ENCODE measurements around the gene FGD3. TPM values are rescaled to one million over a fixed set of nuclear protein-coding genes. Genes with fewer than 3 reads are reported as not detected.

Gene FGD3
- total RNA-seq, 3 donors from 2014 or later (not counting 1 experiment from before 2014, with no cell fraction given): 133 to 204 (median 193) TPM

DNA sequence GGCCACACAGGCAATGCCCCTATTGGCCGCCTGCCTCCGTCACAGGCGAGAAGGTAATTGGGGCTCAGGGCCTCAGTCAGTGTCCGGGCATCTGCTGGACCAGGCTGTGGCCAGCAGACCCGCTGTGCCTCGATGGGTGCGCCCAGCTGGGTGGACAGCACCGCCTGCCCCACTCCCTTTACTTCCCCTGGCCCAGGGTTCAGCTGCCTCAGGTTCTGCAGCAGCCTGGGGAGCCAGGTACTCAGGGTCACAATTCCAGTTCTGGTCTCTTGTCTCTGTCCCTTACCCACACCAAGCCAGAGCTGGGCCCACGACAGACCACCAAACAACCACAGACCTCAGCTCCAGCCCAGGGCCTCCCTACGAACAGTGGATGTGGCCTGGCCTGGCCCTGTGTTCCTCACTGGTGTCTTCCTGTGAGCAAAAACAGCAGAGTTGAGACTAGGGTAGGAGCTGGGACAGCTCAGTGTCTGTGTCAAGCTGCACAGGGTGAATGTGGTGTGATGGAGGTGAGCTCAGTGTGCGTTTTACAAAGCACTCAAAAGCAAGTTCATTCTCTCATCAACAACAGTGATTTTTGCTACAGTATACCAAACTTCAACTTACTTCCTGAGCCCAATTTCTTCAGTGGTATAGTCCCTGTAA, 77.8 kb downstream of the FGD3 start:
- no peaks in the 10 kb centered on the region for H3K27me3 Mint-ChIP-seq (ENCODE audit: low read depth in 2 of 2)
- no peaks in the 10 kb centered on the region for H3K36me3 Mint-ChIP-seq
- DNase-seq (peak in 1 of 2 donors; percentile 51), ATAC-seq (no peak)
- peaks cover 78% of the 10 kb centered on the region for H3K36me3 ChIP-seq (ENCODE audit: control insufficient read depth, insufficient read depth, low read length)
- 79% methylated on average over 10 of the region's 11 CpGs for WGBS (ENCODE audit: insufficient coverage)
- H3K27ac Mint-ChIP-seq: peak overlapping the region; percentile 80 to 97
- H3K27ac ChIP-seq (ENCODE audit: low read length): peak overlapping the region; percentile 33
- TF ChIP-seq, protein P1, sequence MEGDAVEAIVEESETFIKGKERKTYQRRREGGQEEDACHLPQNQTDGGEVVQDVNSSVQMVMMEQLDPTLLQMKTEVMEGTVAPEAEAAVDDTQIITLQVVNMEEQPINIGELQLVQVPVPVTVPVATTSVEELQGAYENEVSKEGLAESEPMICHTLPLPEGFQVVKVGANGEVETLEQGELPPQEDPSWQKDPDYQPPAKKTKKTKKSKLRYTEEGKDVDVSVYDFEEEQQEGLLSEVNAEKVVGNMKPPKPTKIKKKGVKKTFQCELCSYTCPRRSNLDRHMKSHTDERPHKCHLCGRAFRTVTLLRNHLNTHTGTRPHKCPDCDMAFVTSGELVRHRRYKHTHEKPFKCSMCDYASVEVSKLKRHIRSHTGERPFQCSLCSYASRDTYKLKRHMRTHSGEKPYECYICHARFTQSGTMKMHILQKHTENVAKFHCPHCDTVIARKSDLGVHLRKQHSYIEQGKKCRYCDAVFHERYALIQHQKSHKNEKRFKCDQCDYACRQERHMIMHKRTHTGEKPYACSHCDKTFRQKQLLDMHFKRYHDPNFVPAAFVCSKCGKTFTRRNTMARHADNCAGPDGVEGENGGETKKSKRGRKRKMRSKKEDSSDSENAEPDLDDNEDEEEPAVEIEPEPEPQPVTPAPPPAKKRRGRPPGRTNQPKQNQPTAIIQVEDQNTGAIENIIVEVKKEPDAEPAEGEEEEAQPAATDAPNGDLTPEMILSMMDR (IDR thresholded peaks at IDR 0.05): no peak
- H3K4me1 ChIP-seq (ENCODE audit: control insufficient read depth, insufficient read depth, low read length): peaks cover 61% of the 10 kb centered on the region
- H3K4me3 Mint-ChIP-seq: no peak overlapping the region
- H3K9me3 ChIP-seq (ENCODE audit: control insufficient read depth, insufficient read depth, low read length): no peaks in the 10 kb centered on the region
- H3K4me1 Mint-ChIP-seq: peaks cover 35 to 55% of the 10 kb centered on the region in 2 donors
- H3K27me3 ChIP-seq (ENCODE audit: control insufficient read depth, insufficient read depth, low read length): no peaks in the 10 kb centered on the region
- no peaks in the 10 kb centered on the region for H3K9me3 Mint-ChIP-seq
- intact Hi-C loops (cut with micrococcal nuclease): loop anchor here (5.0 kb wide), 2 partner anchors 37 to 58 kb away; no protein-coding TSS in a partner anchor
- H3K4me3 ChIP-seq (ENCODE audit: low read length): no peak overlapping the region

DNA sequence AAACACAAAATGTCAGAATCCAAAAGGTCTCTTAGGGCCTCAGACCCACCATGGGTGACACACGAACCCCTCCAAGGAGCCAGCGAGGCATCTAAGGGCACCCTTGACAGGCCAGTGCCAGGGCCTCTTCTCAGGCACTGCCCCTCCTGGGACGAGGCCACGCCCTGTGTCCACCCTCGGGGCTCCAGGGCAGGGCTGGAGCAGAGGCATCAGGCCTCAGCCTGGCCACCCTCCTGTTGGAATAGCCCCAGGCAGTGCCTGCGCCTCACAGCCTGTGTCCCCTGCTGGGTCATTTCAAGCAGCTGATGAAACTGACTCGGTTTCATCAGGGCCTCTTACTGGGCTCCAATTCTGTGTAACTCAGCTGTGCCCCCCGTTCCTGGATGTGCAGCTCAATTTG, 78.4 kb downstream of the FGD3 start:
- H3K27ac ChIP-seq (ENCODE audit: low read length): no peak overlapping the region
- intact Hi-C loops (cut with micrococcal nuclease): loop anchor here (5.0 kb wide), 2 partner anchors 37 to 58 kb away; no protein-coding TSS in a partner anchor
- H3K27ac Mint-ChIP-seq: peak overlapping the region; percentile 80 to 97
- H3K9me3 ChIP-seq (ENCODE audit: control insufficient read depth, insufficient read depth, low read length): no peaks in the 10 kb centered on the region
- no peak overlapping the region for H3K4me3 Mint-ChIP-seq
- 89% methylated on average over 8 of the region's 8 CpGs for WGBS (ENCODE audit: insufficient coverage)
- peaks cover 35 to 58% of the 10 kb centered on the region in 2 donors for H3K4me1 Mint-ChIP-seq
- no peaks in the 10 kb centered on the region for H3K9me3 Mint-ChIP-seq
- DNase-seq (no peak), ATAC-seq (no peak)
- H3K4me1 ChIP-seq (ENCODE audit: control insufficient read depth, insufficient read depth, low read length): peaks cover 61% of the 10 kb centered on the region
- H3K27me3 Mint-ChIP-seq (ENCODE audit: low read depth in 2 of 2): no peaks in the 10 kb centered on the region
- H3K36me3 Mint-ChIP-seq: no peaks in the 10 kb centered on the region
- H3K36me3 ChIP-seq (ENCODE audit: control insufficient read depth, insufficient read depth, low read length): peaks cover 78% of the 10 kb centered on the region
- TF ChIP-seq, protein P1 (IDR thresholded peaks at IDR 0.05): no peak
- no peaks in the 10 kb centered on the region for H3K27me3 ChIP-seq (ENCODE audit: control insufficient read depth, insufficient read depth, low read length)
- no peak overlapping the region for H3K4me3 ChIP-seq (ENCODE audit: low read length)

DNA sequence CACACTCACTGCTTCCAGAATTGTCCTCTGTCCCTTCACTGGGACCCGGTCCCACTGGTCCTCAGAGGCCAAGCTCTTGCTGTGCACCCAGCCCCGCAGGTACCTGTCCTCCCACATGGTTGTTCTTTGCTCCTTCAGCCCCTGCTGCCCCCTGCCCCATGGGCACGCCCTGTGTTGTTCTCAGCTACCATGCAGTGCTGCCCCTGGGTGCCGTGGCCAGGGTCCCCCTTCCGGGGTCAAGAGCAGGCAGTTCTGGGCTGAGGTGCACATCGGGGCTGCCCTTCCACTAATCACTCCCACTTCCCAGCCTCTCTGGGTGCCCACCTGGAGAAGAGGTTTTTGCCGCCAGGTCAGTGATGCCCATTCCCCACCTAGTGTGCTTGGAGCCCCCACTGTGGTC, 79.3 kb downstream of the FGD3 start:
- Mint-ChIP-seq H3K36me3 (no peaks in the 10 kb centered on the region), H3K27me3 (ENCODE audit: low read depth in 2 of 2) (no peaks in the 10 kb centered on the region), H3K4me1 (peaks cover 35 to 64% of the 10 kb centered on the region in 2 donors), H3K9me3 (no peaks in the 10 kb centered on the region), H3K4me3 (no peak overlapping the region), H3K27ac (peak overlapping the region; percentile 91 to 97)
- ATAC-seq (no peak), DNase-seq (no peak)
- WGBS (ENCODE audit: insufficient coverage): 97% methylated on average over 7 of the region's 7 CpGs
- intact Hi-C loops (cut with micrococcal nuclease): loop anchor here (5.0 kb wide), 2 partner anchors 36 to 59 kb away; no protein-coding TSS in a partner anchor
- Histone ChIP-seq H3K36me3 (ENCODE audit: control insufficient read depth, insufficient read depth, low read length) (peaks cover 78% of the 10 kb centered on the region), H3K4me3 (ENCODE audit: low read length) (no peak overlapping the region), H3K4me1 (ENCODE audit: control insufficient read depth, insufficient read depth, low read length) (peaks cover 67% of the 10 kb centered on the region), H3K27me3 (ENCODE audit: control insufficient read depth, insufficient read depth, low read length) (no peaks in the 10 kb centered on the region), H3K9me3 (ENCODE audit: control insufficient read depth, insufficient read depth, low read length) (no peaks in the 10 kb centered on the region), H3K27ac (ENCODE audit: low read length) (no peak overlapping the region)
- TF ChIP-seq, protein P1 (IDR thresholded peaks at IDR 0.05): no peak

Measured in natural killer cell (primary cell).